PC-3 (cell line): ENCODE data around the gene DZIP1. TPM values are rescaled to one million over a fixed set of nuclear protein-coding genes. Genes with fewer than 3 reads are reported as not detected.

Source experiments
- ATAC-seq: fragments of 200-7000 bp; cut with Tn5 transposase; 2 replicates; pipeline ENCODE4 v1.9.1; 2020; ENCODE audit warnings: mild to moderate bottlenecking, moderate library complexity
- BruUV-seq: library from RNA; stranded (reverse); fragments of 400-500 nt; replicated peaks from 2 replicates; lab custom pipeline; 2021; lab: Mats Ljungman, UMichigan
- CTCF ChIA-PET: fragments of 300-600 bp; sonication (Branson Sonifier 250); formaldehyde crosslinking; loops from one replicate; lab custom pipeline; 2022; ENCODE audit warnings: antibody characterized with exemption; lab: Charles Lee
- POLR2A ChIA-PET: fragments of 300-600 bp; sonication (Branson Sonifier 250); formaldehyde crosslinking; loops from one replicate; lab custom pipeline; 2022; ENCODE audit warnings: antibody characterized with exemption; ENCODE audit not compliant: unreplicated experiment; lab: Charles Lee
- DNase-seq: peaks from one replicate; pipeline ENCODE4 v3.0.0-alpha.2; 2015
- H2AFZ ChIP-seq: fragments of 300-600 bp; sonication (generic); 2 replicates; pipeline ENCODE4 v1.6.0; 2016; ENCODE audit warnings: antibody characterized with exemption, low read length
- H3F3A ChIP-seq: fragments of 300-600 bp; sonication (generic); one replicate; pipeline ENCODE4 v1.6.0; 2017; ENCODE audit warnings: antibody characterized with exemption, low read length, control low read depth, mild to moderate bottlenecking; ENCODE audit not compliant: unreplicated experiment
- H3K27ac ChIP-seq: fragments of 300-600 bp; sonication (generic); 2 replicates; pipeline ENCODE4 v1.5.1; 2016; ENCODE audit warnings: mild to moderate bottlenecking, low read length
- H3K27me3 ChIP-seq: fragments of 300-600 bp; sonication (generic); 2 replicates; pipeline ENCODE4 v1.6.1; 2016; ENCODE audit warnings: low read length, mixed read lengths
- H3K36me3 ChIP-seq: fragments of 300-600 bp; sonication (generic); 2 replicates; pipeline ENCODE4 v1.6.1; 2016; ENCODE audit warnings: low read depth, mixed run types, low read length, mixed read lengths
- H3K4me1 ChIP-seq: fragments of 300-600 bp; sonication (generic); 2 replicates; pipeline ENCODE4 v1.5.1; 2016; ENCODE audit warnings: low read length; ENCODE audit not compliant: insufficient read depth
- H3K4me2 ChIP-seq: fragments of 300-600 bp; sonication (generic); 2 replicates; pipeline ENCODE4 v1.6.0; 2016; ENCODE audit warnings: low read length
- H3K4me3 ChIP-seq: fragments of 300-600 bp; sonication (generic); 2 replicates; pipeline ENCODE4 v1.5.1; 2016; ENCODE audit warnings: mild to moderate bottlenecking, low read length, mixed read lengths
- H3K79me2 ChIP-seq: fragments of 300-600 bp; sonication (generic); 2 replicates; pipeline ENCODE4 v1.6.1; 2017; ENCODE audit warnings: low read length, mixed read lengths
- H3K9ac ChIP-seq: fragments of 300-600 bp; sonication (generic); 2 replicates; pipeline ENCODE4 v1.6.0; 2016; ENCODE audit warnings: mild to moderate bottlenecking, low read length
- H3K9me2 ChIP-seq: fragments of 300-600 bp; sonication (generic); replicated peaks from 2 replicates; pipeline ENCODE4 v1.6.1; 2016; ENCODE audit warnings: mixed run types, low read length, mixed read lengths
- H3K9me3 ChIP-seq: fragments of 300-600 bp; sonication (generic); 2 replicates; pipeline ENCODE4 v1.6.1; 2016; ENCODE audit warnings: low read length, mixed read lengths
- H4K20me1 ChIP-seq: fragments of 300-600 bp; sonication (generic); 2 replicates; pipeline ENCODE4 v1.6.1; 2016; ENCODE audit warnings: low read length, mixed read lengths
- CTCF ChIP-seq: fragments of 300-600 bp; sonication (generic); conservative IDR thresholded peaks from 2 replicates; pipeline ENCODE4 v1.5.1; 2017; ENCODE audit warnings: antibody characterized with exemption, low read depth, mild to moderate bottlenecking, low read length
- EZH2 ChIP-seq: fragments of 300-600 bp; sonication (generic); IDR thresholded peaks from one replicate; pipeline ENCODE4 v1.6.1; 2017; ENCODE audit warnings: antibody characterized with exemption, mild to moderate bottlenecking, low read length; ENCODE audit not compliant: unreplicated experiment
- EZH2phosphoT487 ChIP-seq: fragments of 300-600 bp; sonication (generic); IDR thresholded peaks from 2 replicates; pipeline ENCODE4 v1.6.1; 2018; ENCODE audit warnings: mild to moderate bottlenecking, antibody characterized with exemption, low read length, borderline replicate concordance
- intact Hi-C: fragments of 100-400 bp; cut with micrococcal nuclease; formaldehyde crosslinking; loops from 2 replicates; pipeline ENCODE4 v1.9.0; 2023
- total RNA-seq: library from RNA; depleted of rRNA; stranded (reverse); fragments of >200 nt; gene quantifications from 2 replicates; pipeline ENCODE4 v1.2.3, GENCODE V29; 2014

DZIP1 gene
- total RNA-seq, 1 experiment from 2014 or later, result 3.5 TPM

GRCh38 chr13:95605448-95606125 is 38.9 kb downstream of the DZIP1 start:
- H3K9ac ChIP-seq, result no peak overlapping the region
- no peaks in the 10 kb centered on the region for H3K9me2 ChIP-seq
- H3K4me2 ChIP-seq, result no peak overlapping the region
- no peaks in the 10 kb centered on the region for H3K9me3 ChIP-seq
- no peak overlapping the region for H2AFZ ChIP-seq
- H3K27ac ChIP-seq, result no peak overlapping the region
- no peak overlapping the region for H3K4me3 ChIP-seq
- no peaks in the 10 kb centered on the region for H3K27me3 ChIP-seq
- intact Hi-C loops, result no loop called here
- H4K20me1 ChIP-seq, result no peaks in the 10 kb centered on the region
- CTCF ChIA-PET, result no interaction called here
- H3K36me3 ChIP-seq, result no peaks in the 10 kb centered on the region
- BruUV-seq, result no TSS peak
- H3K79me2 ChIP-seq, result no peaks in the 10 kb centered on the region
- no peaks in the 10 kb centered on the region for H3F3A ChIP-seq
- ATAC-seq (no peak), DNase-seq (no peak)
- peaks cover 25% of the 10 kb centered on the region for H3K4me1 ChIP-seq
- POLR2A ChIA-PET, result no interaction called here
- TF ChIP-seq EZH2phosphoT487 (no peak), EZH2 (no peak), CTCF (no peak)

- peak; percentile 7 for ATAC-seq
- DNase-seq, result peak; percentile 4
- no TSS peak for BruUV-seq
- Histone ChIP-seq H3K36me3 (no peaks in the 10 kb centered on the region), H3F3A (no peaks in the 10 kb centered on the region), H3K9me3 (no peaks in the 10 kb centered on the region), H3K9me2 (no peaks in the 10 kb centered on the region), H3K4me2 (peak overlapping the region; percentile 75), H3K27ac (peak overlapping the region; percentile 79), H2AFZ (peak overlapping the region; percentile 30; the same call in 1 of the 2 replicates), H3K4me1 (peaks cover 25% of the 10 kb centered on the region), H3K27me3 (no peaks in the 10 kb centered on the region), H3K9ac (peak overlapping the region; percentile 33; the same call in 1 of the 2 replicates), H3K4me3 (no peak overlapping the region), H3K79me2 (no peaks in the 10 kb centered on the region), H4K20me1 (no peaks in the 10 kb centered on the region)
- intact Hi-C loops, result no loop called here
- ChIA-PET CTCF (interaction anchor here (0.7 kb wide), 1 partner anchor 229 kb away, joined by 3 read pairs; no protein-coding TSS in a partner anchor), POLR2A (interaction anchor here (0.5 kb wide), 1 partner anchor 157 kb away, joined by 9 read pairs; no protein-coding TSS in a partner anchor)
- no peak for TF ChIP-seq EZH2
- TF ChIP-seq EZH2phosphoT487, result no peak
- TF ChIP-seq CTCF, result no peak
Measured at GRCh38 chr13:95604556-95604915, 40.0 kb downstream of the DZIP1 start.
